OCI-LY3 (cell line): ENCODE measurements around the gene DNAJC1.

ENCODE experiments used
- H2AFZ ChIP-seq: fragments of 200-600, 300-600 bp; shearing (Covaris generic); 2 replicates; pipeline ENCODE4 v1.6.0; 2014; ENCODE audit warnings: antibody characterized with exemption, low read depth, low read length
- H3K27ac ChIP-seq: fragments of 200-600, 300-600 bp; sonication (generic); 2 replicates; pipeline ENCODE4 v1.5.1; 2014; ENCODE audit warnings: mild to moderate bottlenecking, low read length, moderate library complexity, mixed read lengths
- H3K27me3 ChIP-seq: fragments of 200-600, 300-600 bp; sonication (generic); 2 replicates; pipeline ENCODE4 v1.6.1; 2014; ENCODE audit warnings: low read depth, low read length, mixed read lengths
- H3K36me3 ChIP-seq: fragments of 200-600, 300-600 bp; sonication (generic); replicated peaks from 2 replicates; pipeline ENCODE3; 2014; ENCODE audit warnings: low read depth, low read length, mixed read lengths
- H3K4me1 ChIP-seq: fragments of 300-600, 200-600 bp; sonication (generic); 2 replicates; pipeline ENCODE4 v1.6.1; 2014; ENCODE audit warnings: low read length, mixed read lengths
- H3K4me2 ChIP-seq: fragments of 200-600, 300-600 bp; sonication (generic); 2 replicates; pipeline ENCODE4 v1.6.1; 2014; ENCODE audit warnings: low read length, mixed read lengths
- H3K4me3 ChIP-seq: fragments of 300-600, 200-600 bp; sonication (generic); 2 replicates; pipeline ENCODE4 v1.5.1; 2014; ENCODE audit warnings: antibody characterized with exemption, mild to moderate bottlenecking, low read length, moderate library complexity
- H3K79me2 ChIP-seq: fragments of 300-600, 200-600 bp; shearing (Covaris generic); 2 replicates; pipeline ENCODE4 v1.6.1; 2014; ENCODE audit warnings: mild to moderate bottlenecking, low read length, mixed read lengths
- H3K9ac ChIP-seq: fragments of 300-600, 200-600 bp; shearing (Covaris generic); 2 replicates; pipeline ENCODE4 v1.6.0; 2014; ENCODE audit warnings: mild to moderate bottlenecking, low read length, moderate library complexity
- H3K9me3 ChIP-seq: fragments of 200-600, 300-600 bp; shearing (Covaris generic); 2 replicates; pipeline ENCODE4 v1.6.1; 2014; ENCODE audit warnings: low read length, mixed read lengths; ENCODE audit not compliant: insufficient read depth
- H4K20me1 ChIP-seq: fragments of 200-600, 300-600 bp; sonication (generic); 2 replicates; pipeline ENCODE4 v1.6.1; 2016; ENCODE audit warnings: low read length, mixed read lengths; ENCODE audit not compliant: insufficient read depth
- CTCF ChIP-seq: fragments of 200-600, 300-600 bp; sonication (generic); IDR thresholded peaks from 2 replicates; pipeline ENCODE4 v1.5.1; 2014; ENCODE audit warnings: antibody characterized with exemption, low read length, low read depth
- EZH2phosphoT487 ChIP-seq: fragments of 200-600 bp; shearing (Covaris generic); IDR thresholded peaks from 2 replicates; pipeline ENCODE4 v1.6.1; 2018; ENCODE audit warnings: antibody characterized with exemption, mixed run types, low read depth

DNAJC1 gene

DNA sequence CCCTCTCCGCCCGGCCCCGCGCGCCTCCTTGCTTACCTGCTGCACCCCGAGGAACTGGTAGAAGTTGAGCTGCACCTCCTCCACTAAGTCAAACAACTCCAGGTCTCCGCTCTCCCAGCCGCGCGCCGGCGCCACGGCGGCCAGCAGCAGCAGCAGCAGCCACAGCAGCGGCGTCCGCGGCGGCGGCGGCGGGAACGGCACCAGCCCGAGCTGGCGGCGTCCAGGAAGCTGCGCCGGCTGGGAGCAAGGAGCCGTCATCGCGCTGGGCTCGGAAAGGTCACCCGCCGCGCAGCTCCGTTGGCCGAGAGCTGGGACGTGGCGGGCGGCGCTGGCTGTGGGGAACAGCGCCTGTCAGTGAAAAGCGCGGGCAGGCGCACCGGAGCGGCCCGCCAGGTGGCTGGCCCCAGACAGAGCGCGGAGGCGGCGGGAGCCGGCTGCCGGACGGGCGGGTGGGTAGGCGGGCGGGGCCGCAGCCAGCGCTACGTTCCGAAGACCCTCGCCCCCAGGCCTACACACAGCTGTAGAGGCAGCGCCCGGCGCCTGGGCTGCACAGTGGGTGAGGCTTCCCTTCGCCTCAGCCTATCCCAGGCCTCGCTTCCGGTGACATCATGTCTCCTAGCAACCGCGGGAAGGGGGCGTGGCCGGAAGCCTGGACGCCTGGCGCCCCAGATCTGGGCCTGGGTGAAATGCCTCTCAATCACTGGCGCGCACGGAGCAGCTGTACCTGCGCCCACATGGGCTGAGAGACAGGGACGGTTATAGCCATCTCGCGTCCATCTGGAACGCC is at the start of gene DNAJC1:
Gene DNAJC1, minus strand, starts transcription at position 554 of the 787 bp plus-strand sequence. Its CDS starts 296 bp downstream, at position 258.
- Histone ChIP-seq H3K4me3 (peak within 1 kb of the TSS; percentile 95), H3K27me3 (no peaks in the 10 kb centered on the region), H3K36me3 (no peaks in the 10 kb centered on the region), H3K4me1 (peaks cover 31% of the 10 kb centered on the region), H4K20me1 (no peaks in the 10 kb centered on the region), H3K9ac (peak within 1 kb of the TSS; percentile 72), H2AFZ (peak within 1 kb of the TSS; percentile 79), H3K27ac (peak within 1 kb of the TSS; percentile 66), H3K79me2 (peaks cover 9% of the 10 kb centered on the region), H3K9me3 (no peaks in the 10 kb centered on the region), H3K4me2 (peak within 1 kb of the TSS; percentile 99)
- TF ChIP-seq CTCF = no peak
- TF ChIP-seq EZH2phosphoT487 = no peak

DNA sequence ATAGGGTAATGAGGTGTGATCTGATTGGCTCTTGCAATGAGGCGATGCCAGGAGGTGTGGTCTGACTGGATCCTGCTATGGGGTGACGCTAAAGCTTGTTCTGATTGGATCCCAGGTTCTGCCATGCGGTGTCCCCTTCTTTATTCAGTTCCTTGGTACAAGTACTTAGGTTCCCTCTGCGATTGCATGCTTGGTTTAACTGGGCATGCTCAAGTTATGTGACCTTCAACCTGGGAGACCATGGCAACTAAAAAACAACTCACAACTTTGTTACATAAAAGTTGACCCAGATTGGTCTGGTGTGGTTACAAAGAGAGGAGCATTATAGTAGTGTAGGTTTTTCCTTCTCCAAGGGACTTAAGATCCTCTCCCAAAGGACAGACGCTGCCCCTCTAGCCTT is 49.5 kb upstream of the DNAJC1 start:
- Histone ChIP-seq H3K4me1 (no peaks in the 10 kb centered on the region), H3K27ac (no peak overlapping the region), H3K36me3 (no peaks in the 10 kb centered on the region), H3K4me3 (no peak overlapping the region), H3K27me3 (no peaks in the 10 kb centered on the region), H3K4me2 (no peak overlapping the region), H3K9me3 (no peaks in the 10 kb centered on the region), H3K9ac (no peak overlapping the region), H4K20me1 (no peaks in the 10 kb centered on the region), H2AFZ (no peak overlapping the region), H3K79me2 (no peaks in the 10 kb centered on the region)
- no peak for TF ChIP-seq CTCF
- no peak for TF ChIP-seq EZH2phosphoT487

- H3K4me1 ChIP-seq = no peaks in the 10 kb centered on the region
- no peak overlapping the region for H3K4me3 ChIP-seq
- H3K4me2 ChIP-seq = no peak overlapping the region
- TF ChIP-seq EZH2phosphoT487 (no peak), CTCF (no peak)
- no peak overlapping the region for H3K9ac ChIP-seq
- no peaks in the 10 kb centered on the region for H4K20me1 ChIP-seq
- H3K9me3 ChIP-seq = no peaks in the 10 kb centered on the region
- H3K36me3 ChIP-seq = no peaks in the 10 kb centered on the region
- H3K27me3 ChIP-seq = no peaks in the 10 kb centered on the region
- no peak overlapping the region for H3K27ac ChIP-seq
- H3K79me2 ChIP-seq = no peaks in the 10 kb centered on the region
- H2AFZ ChIP-seq = no peak overlapping the region
Measured at GRCh38 chr10:22049635-22050034, 46.1 kb upstream of the DNAJC1 start.

- no peaks in the 10 kb centered on the region for H4K20me1 ChIP-seq
- H3K4me2 ChIP-seq = no peak overlapping the region
- no peaks in the 10 kb centered on the region for H3K9me3 ChIP-seq
- no peak overlapping the region for H3K9ac ChIP-seq
- H3K27ac ChIP-seq = no peak overlapping the region
- no peak overlapping the region for H3K4me3 ChIP-seq
- no peaks in the 10 kb centered on the region for H3K27me3 ChIP-seq
- no peak for TF ChIP-seq EZH2phosphoT487
- no peak for TF ChIP-seq CTCF
- no peaks in the 10 kb centered on the region for H3K4me1 ChIP-seq
- H3K79me2 ChIP-seq = no peaks in the 10 kb centered on the region
- no peaks in the 10 kb centered on the region for H3K36me3 ChIP-seq
- no peak overlapping the region for H2AFZ ChIP-seq
Measured at GRCh38 chr10:22047812-22048211, 44.3 kb upstream of the DNAJC1 start.
